Stomach (tissue), 9 donors: ENCODE results near the gene NRF1. TPM values are rescaled to one million over a fixed set of nuclear protein-coding genes. Genes with fewer than 3 reads are reported as not detected.

Experiments used
- DNase-seq, 2 donors: peaks; one replicate each; pipeline versions ENCODE4 v3.0.0 to v3.0.0-alpha.2; 2013 to 2019
- H3K27ac ChIP-seq, 5 donors: fragments of 200-600 bp in 4 of 5; sonication (generic) in 4 of 5; one replicate each; pipeline ENCODE4 v1.5.1; 2013 to 2019; ENCODE audit warnings: mild to moderate bottlenecking in 1 of 5, moderate library complexity in 1 of 5
- H3K27me3 ChIP-seq, 3 donors: fragments of 200-600 bp; sonication (generic); one replicate each; pipeline ENCODE4 v1.5.1; 2017 to 2019; ENCODE audit warnings: mixed run types in 1 of 3
- H3K36me3 ChIP-seq, 4 donors: fragments of 200-600 bp; sonication (generic); 1 replicate in 3 of 4; 2 replicates in 1 of 4; pipeline ENCODE4 v1.5.1; 2016 to 2019
- H3K4me1 ChIP-seq, 4 donors: fragments of 200-600 bp; sonication (generic); one replicate each; pipeline ENCODE4 v1.5.1; 2016 to 2019
- H3K4me3 ChIP-seq, 4 donors: fragments of 200-600 bp; sonication (generic) in 3 of 4; one replicate each; pipeline ENCODE4 v1.5.1; 2016 to 2019; ENCODE audit warnings: mild to moderate bottlenecking in 1 of 4
- H3K9me3 ChIP-seq, 4 donors: fragments of 200-600 bp; sonication (generic); one replicate each; pipeline ENCODE4 v1.5.1; 2016 to 2019
- CTCF ChIP-seq, 7 experiments: fragments of 450-650 bp in 4 of 7; fragments of 200-600 bp in 3 of 7; sonication (generic) in 3 of 7; IDR thresholded peaks; one replicate each; pipeline ENCODE4 v1.5.1; 2016 to 2019; ENCODE audit warnings: antibody characterized with exemption in 7 of 7, control low read depth in 2 of 7, mild to moderate bottlenecking in 1 of 7
- EP300 ChIP-seq: sonication (generic); formaldehyde crosslinking; IDR thresholded peaks from one replicate; pipeline ENCODE4 v1.6.1; 2017; ENCODE audit warnings: antibody characterized with exemption
- POLR2A ChIP-seq, 4 donors: fragments of 450-650 bp; IDR thresholded peaks; one replicate each; pipeline ENCODE4 v1.6.1; 2016; ENCODE audit warnings: antibody characterized with exemption in 4 of 4, control low read depth in 2 of 4, mild to moderate bottlenecking in 1 of 4, moderate library complexity in 1 of 4
- POLR2AphosphoS5 ChIP-seq, 3 donors: sonication (generic); formaldehyde crosslinking; IDR thresholded peaks; one replicate each; pipeline ENCODE4 v1.6.1; 2016; ENCODE audit warnings: antibody characterized with exemption in 3 of 3
- WGBS, 5 donors: extraction: QIAGEN DNeasy Blood & Tissue Kit in 3 of 5; methylation state at CpG; one replicate each; pipeline versions ENCODE4 v1.1.5 to v1.1.7; 2013 to 2018; 5-methylcytosine and 5-hydroxymethylcytosine counted together
- intact Hi-C: fragments of 100-400 bp; cut with DNase I; formaldehyde crosslinking; loops from one replicate; pipeline ENCODE4 v1.15.1; 2023; ENCODE audit warnings: low total_unique reads
- polyA plus RNA-seq, 3 donors: library from polyadenylated mRNA; stranded (reverse); fragments of 200-250 nt; gene quantifications; one replicate each; pipeline ENCODE4 v1.2.3, GENCODE V29; 2013
- total RNA-seq, 5 donors: library from RNA; depleted of rRNA; stranded (reverse); fragments of >200 nt; gene quantifications; one replicate each; pipeline versions ENCODE4 v1.1.0 to v1.2.3, GENCODE V29; 2014 to 2016
- donor health status: healthy with polysubstance abuse.
- donor health status: Bipolar disorder and iron deficiency.
- donor health status: healthy.

Gene NRF1
- total and polyA plus RNA-seq, 8 donors: 3.2 to 58.3 (median 10.1) TPM

GRCh38 chr7:129676017-129676897 is 64.7 kb downstream of the NRF1 start:
- H3K9me3 ChIP-seq: peaks cover 0 to 15% (median 5%) of the 10 kb centered on the region in 4 donors
- intact Hi-C loops: no loop called here
- TF ChIP-seq POLR2AphosphoS5 (IDR thresholded peaks at IDR 0.05) (no peak), POLR2A (IDR thresholded peaks at IDR 0.05) (no peak), EP300 (no peak), CTCF (IDR thresholded peaks at IDR 0.05) (no peak)
- peaks cover 11 to 86% (median 79%) of the 10 kb centered on the region in 4 donors for H3K36me3 ChIP-seq
- H3K4me1 ChIP-seq: no peaks in the 10 kb centered on the region
- no peak overlapping the region for H3K4me3 ChIP-seq
- 51 to 76% (median 65%) methylated on average over 7 of the region's 7 CpGs for WGBS, 5 donors
- H3K27me3 ChIP-seq: no peaks in the 10 kb centered on the region
- no peak for DNase-seq
- H3K27ac ChIP-seq: no peak overlapping the region

GRCh38 chr7:129677796-129678195 is 66.3 kb downstream of the NRF1 start:
- peaks cover 0 to 15% (median 5%) of the 10 kb centered on the region in 4 donors for H3K9me3 ChIP-seq
- 88 to 96% (median 92%) methylated on average over 4 of the region's 4 CpGs for WGBS, 5 donors
- no peaks in the 10 kb centered on the region for H3K27me3 ChIP-seq
- peaks cover 11 to 72% (median 66%) of the 10 kb centered on the region in 4 donors for H3K36me3 ChIP-seq
- no peak overlapping the region for H3K4me3 ChIP-seq
- TF ChIP-seq POLR2A (IDR thresholded peaks at IDR 0.05) (no peak), POLR2AphosphoS5 (IDR thresholded peaks at IDR 0.05) (no peak), CTCF (IDR thresholded peaks at IDR 0.05) (no peak), EP300 (no peak)
- intact Hi-C loops: no loop called here
- DNase-seq: no peak
- H3K4me1 ChIP-seq: no peaks in the 10 kb centered on the region
- H3K27ac ChIP-seq: no peak overlapping the region

GRCh38 chr7:129678606-129679005 is 67.1 kb downstream of the NRF1 start:
- intact Hi-C loops: no loop called here
- no peaks in the 10 kb centered on the region for H3K4me1 ChIP-seq
- H3K27me3 ChIP-seq: no peaks in the 10 kb centered on the region
- H3K36me3 ChIP-seq: peaks cover 11 to 63% (median 59%) of the 10 kb centered on the region in 4 donors
- H3K9me3 ChIP-seq: peaks cover 0 to 15% (median 5%) of the 10 kb centered on the region in 4 donors
- TF ChIP-seq POLR2AphosphoS5 (IDR thresholded peaks at IDR 0.05) (no peak), EP300 (no peak), POLR2A (IDR thresholded peaks at IDR 0.05) (no peak), CTCF (IDR thresholded peaks at IDR 0.05) (no peak)
- no peak overlapping the region for H3K27ac ChIP-seq
- no peak for DNase-seq
- H3K4me3 ChIP-seq: no peak overlapping the region

- intact Hi-C loops: no loop called here
- no peak for DNase-seq
- Histone ChIP-seq H3K27ac (no peak overlapping the region), H3K4me3 (no peak overlapping the region), H3K4me1 (peaks cover 0 to 5% (median 0%) of the 10 kb centered on the region in 4 donors), H3K36me3 (peaks cover under 1 to 45% (median 41%) of the 10 kb centered on the region in 4 donors), H3K9me3 (peaks cover 0 to 6% (median 3%) of the 10 kb centered on the region in 4 donors), H3K27me3 (no peaks in the 10 kb centered on the region)
- TF ChIP-seq EP300 (no peak), POLR2AphosphoS5 (IDR thresholded peaks at IDR 0.05) (no peak), CTCF (IDR thresholded peaks at IDR 0.05) (no peak)
- WGBS, 5 donors: 98 to 100% (median 98%) methylated on average over 1 of the region's 1 CpG
Measured at GRCh38 chr7:129680400-129680799, 68.9 kb downstream of the NRF1 start.
